HG03442 (cell line): ENCODE results near the gene BLOC1S3.

Experiments used
- ATAC-seq: cut with Tn5 transposase; IDR thresholded peaks from one replicate; pipeline ENCODE4 v1.9.1; 2021; ENCODE audit warnings: mild to moderate bottlenecking, moderate library complexity; ENCODE audit not compliant: unreplicated experiment

BLOC1S3 gene

DNA sequence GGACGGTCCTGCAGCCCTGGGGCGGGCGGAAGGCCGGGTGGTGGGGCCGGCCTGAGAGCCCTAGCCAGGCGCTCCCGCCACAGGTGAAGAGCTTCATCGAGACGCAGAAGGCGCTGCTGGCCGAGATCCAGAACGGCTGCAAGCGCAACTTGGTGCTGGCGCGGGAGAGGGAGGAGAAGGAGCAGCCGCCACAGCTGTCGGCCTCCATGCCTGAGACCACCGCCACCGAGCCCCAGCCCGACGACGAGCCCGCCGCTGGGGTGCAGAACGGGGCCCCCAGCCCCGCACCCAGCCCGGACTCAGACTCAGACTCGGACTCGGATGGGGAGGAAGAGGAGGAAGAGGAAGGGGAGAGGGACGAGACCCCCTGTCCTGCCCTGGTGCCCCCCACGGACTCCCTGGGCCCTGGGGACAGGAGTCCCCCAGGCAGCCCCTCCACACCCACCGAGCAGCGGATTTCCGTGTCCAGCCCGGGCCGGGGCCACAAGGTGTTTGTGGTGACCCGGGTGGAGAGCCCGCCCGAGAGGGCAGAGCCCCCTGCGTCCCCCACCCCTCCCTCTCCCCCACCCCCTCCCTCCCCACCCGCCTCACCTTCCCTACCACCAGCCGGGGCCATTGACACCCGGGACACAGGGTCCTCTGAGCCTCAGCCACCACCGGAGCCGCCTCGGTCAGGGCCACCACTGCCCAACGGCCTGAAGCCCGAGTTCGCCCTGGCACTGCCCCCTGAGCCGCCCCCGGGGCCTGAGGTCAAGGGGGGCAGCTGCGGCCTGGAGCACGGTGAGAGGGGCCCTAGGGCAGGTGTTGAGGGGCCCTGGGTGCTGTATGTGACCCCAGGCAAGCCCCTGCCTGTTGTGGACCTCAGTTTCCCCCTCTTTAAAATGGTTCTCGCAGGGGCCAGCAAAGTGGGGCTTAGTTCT lies 33.1 kb upstream of the BLOC1S3 start:
- ATAC-seq, result no peak

DNA sequence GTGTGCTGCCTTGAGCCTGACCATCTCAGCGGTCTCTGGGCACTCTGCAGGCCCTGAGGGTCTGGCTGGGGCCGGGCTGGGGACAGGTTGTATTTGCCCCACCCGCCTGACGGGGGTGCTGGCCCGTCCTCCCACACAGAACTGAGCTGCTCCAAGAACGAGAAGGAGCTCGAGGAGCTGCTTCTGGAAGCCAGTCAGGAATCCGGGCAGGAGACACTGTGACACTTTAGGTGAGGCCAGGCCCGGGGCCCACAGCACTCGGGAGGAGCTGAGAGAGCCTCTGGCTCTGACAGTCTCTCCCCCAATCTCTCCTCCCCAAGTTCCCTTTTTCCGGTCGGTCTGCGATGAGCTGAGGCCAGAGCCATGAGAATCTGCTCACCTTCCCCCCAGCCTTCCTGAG lies 32.3 kb upstream of the BLOC1S3 start:
- ATAC-seq, result no peak

DNA sequence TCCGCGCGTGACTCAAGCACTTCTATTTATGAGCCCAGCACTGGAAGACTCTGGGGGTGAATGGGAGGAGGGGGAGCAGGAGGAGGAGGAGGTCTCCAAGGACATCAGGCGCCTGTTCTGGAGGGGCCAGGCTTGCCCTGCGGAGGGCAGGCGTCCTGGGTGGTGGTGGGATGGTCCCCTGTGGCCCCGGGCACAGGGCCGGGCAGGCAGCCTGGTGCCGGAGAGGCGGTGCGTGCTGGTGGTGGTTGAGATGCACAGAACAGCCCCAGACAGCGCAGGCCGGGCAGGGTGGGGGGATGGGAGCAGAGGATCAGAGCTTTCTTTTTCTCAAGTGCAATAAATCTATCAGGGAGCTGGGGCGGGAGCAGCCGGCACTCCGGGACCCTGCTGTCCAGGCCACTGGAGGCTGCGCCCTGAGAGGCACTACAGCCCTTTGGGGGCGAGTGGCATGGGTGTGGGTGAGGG lies 31.8 kb upstream of the BLOC1S3 start:
- no peak for ATAC-seq

DNA sequence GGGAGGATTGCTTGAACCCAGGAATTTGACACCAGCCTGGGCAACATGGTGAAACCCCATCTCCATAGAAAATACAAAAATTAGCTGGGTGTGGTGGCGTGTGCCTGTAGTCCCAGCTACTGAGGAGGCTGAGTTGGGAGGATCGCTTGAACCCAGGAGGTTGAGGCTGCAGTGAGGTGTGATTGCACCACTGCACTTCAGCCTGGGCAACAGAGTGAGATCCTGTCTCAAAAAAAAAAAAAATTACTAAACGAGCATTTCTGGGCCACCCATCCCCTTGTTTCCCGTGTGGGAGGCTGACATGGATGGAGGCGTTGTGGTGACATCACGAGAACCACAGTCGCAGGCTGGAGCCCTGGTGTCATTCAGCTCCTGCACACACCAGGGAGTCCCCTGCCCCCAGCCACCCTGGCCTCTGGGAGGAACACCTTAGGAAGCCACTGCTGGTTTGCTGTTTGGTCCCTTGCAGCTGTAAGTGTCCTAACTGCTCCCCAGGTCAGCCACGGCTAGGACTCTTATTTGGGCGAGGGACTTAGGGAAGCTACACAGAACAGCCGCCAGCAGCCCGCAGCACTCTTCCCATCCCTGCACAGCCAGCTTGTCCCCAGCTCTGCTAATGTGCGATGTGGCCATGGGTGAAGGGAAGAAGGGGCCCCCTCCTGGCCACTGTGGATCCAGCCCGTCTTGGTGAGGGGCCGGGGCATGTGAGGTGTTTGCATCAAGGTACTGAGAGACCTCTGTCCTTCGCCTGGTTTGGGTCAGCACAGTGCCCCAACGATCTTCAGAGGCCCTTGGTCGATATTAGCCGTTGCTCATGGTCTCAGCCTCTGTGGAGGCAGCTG lies 30.5 kb upstream of the BLOC1S3 start:
- ATAC-seq, result no peak

DNA sequence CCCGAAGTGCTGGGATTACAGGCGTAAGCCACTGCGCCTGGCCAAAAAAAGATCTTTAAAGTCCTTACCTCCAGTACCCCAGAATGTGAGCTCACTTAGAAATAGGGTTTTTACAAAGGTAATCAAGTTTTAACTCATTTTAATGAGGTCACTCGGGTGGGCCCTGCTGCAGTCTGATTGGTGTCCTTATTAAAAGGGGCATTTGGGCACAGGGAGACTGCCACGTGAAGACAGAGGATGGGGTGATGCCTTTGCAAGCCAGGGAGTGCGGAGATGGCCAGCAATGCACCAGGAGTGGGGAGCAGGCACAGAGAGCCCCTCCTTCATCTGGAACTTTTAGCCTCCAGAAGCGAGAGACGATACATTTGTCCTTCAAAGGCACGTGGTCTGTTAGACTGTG lies 29.5 kb upstream of the BLOC1S3 start:
- ATAC-seq, result no peak

DNA sequence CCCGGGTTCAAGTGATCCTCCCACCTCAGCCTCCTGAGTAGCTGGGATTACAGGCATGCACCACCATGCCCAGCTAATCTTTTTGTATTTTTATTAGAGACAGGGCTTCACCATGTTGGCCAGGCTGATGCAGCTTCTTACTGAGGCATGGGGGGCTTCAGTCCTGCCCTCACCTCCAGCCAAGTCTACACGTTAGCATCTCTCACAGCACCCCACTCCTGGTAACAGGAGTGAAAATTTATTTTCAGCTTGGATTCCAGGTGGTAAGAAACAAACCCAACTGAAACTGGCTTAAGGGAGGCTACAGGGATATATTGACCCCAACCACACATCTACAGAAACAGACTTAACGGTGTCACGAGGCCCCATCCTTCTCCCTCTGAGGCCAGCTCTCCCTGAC lies 28.4 kb upstream of the BLOC1S3 start:
- no peak for ATAC-seq

DNA sequence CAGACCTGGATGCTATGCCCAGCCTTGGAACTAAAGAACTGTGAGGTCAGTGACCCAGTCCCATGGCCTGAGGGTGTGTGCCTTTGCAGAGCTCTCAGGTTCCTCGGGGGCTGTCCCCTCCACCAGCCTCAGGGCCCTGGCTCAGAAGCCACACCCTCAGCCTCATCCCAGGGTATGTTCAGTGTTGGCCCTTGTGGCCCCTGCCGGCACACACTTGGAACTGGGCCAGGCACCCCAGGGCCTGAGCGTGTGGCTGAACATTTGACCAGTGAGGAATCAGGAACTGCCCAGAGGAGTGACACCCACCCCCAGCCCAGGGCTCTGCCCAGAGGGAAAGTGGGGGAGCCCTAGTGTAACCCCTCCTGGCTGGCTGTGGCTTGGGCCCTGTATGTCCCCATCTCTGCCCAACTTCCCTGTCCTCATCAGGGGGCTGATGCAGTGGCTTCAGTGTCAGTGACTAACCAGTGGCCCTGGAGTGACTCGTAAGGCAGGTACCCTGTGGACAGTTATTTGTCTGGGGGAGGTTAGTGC lies 27.8 kb upstream of the BLOC1S3 start:
- no peak for ATAC-seq

DNA sequence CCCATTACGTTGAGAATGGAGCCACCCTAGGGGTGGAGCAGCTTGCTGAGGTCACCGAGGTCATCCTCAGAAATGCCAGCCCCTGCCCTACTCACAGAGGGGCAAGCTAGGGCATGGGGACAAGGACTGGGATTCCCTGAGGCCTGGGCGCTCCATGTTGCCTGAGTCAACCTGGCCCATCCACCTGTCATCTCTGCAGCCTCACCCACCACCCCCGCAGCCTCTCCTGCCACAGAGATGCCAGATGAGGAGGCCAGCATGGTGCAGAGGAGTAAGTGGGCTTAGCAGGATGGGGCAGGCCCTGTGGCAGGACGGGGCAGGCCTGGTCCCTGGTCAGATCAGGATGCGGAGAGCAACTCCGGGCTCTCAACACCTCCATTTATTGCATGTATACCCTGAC lies 27.3 kb upstream of the BLOC1S3 start:
- ATAC-seq, result no peak

DNA sequence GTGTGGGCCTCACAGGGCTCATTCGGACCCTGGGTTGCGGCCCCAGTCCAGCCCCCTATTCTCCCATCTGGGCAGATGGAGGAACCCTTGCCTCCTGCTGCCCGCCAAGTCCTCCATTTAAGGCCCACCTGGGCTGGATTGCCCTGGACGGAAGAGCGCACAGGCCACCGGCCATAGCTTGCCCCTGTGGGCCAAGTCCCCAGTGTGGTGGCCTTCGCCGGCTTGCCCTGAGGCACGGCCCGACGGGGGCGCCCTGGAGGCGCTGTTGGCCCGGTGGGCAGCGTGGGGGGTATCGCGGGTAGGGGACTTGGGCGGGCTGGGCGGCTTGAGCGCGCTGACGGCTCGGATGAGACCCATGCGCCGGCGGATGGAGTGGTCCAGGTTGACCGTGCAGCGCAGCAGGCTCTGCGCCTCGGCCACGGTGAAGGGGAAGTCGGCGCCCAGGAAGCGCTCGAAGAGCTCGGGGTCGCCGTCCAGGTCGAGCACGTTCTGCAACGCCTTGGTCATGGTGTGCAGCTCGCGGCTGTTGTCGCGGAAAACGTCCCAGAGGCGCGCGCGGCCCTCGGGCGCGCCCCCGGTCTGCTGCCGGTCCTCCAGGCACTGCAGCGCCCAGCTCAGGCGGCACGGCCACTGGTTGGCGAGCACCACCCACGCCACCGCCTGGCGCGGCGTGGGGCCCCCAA lies 26.6 kb upstream of the BLOC1S3 start:
- no peak for ATAC-seq

DNA sequence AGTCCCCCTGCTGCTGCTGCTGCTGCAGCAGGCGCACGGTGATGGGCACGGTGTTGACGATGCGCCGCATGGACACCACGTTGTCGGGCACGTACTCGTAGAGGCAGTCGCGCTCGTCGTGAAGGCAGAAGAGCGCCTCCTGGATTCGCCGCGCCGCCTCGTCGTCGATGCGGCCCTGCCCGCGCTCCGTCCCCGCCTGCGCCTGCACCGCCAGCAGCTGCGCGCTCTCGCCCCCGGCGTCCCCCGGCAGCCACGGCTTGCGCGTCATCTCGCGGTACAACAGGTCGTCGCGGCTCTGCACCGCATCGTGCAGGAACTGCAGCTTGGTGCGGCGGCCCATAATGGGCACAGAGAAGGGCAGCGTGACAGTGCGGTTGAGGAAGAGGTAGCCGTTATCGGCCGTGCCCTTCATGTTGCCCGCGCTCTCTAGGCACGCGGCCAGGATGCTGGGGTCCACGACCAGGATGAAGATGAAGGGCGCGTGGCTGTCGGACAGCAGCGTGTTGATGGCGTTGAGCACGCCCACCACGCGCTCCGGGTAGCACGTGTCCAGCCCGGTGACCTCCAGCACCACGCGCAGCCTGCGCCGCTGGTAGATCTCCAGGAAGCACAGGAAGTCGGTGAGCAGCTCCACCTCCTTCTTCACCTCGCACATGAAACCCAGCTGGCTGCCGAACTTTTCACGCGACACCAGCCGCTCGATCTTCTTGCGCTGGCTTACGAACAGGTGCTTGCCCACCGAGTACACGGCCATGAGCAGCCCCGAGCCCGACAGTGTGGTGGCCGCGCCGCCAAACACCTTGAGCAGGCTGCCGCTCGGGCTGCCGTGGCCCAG lies 25.9 kb upstream of the BLOC1S3 start:
- ATAC-seq, result no peak

DNA sequence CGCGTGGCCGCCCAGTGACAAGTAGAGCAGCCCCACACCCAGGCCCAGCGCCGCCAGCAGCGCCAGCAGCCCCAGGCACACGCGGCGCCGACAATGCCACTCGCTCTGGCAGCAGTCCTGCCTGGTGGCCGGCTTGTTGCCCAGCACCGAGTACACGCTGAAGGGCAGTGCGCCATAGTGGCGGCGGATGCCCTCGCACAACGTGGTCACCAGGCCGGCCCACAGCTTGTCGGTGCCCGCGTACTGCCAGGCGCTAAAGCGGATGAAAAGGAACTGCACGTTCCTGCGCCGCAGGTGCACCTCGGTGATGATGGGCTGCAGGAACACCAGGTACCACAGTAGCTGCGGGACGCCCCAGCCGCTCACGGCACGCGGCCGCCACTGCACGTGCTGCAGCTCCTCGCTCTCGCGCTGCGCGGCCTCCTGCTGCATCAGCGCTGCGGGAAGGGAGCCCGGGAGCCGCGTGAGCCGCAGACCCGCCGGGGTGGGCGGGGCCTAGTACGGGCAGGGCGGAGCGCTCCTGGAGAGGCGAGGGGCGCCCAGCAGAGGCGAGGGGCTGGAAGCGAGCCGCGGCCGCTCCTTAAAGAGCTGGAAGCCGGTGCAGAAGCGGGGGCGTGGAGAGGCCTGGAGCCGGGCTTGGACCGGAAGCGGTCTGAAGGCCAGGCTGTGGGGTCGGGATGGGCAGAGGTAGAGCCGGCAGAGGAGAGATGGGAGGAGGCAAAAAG lies 25.1 kb upstream of the BLOC1S3 start:
- ATAC-seq, result no peak

DNA sequence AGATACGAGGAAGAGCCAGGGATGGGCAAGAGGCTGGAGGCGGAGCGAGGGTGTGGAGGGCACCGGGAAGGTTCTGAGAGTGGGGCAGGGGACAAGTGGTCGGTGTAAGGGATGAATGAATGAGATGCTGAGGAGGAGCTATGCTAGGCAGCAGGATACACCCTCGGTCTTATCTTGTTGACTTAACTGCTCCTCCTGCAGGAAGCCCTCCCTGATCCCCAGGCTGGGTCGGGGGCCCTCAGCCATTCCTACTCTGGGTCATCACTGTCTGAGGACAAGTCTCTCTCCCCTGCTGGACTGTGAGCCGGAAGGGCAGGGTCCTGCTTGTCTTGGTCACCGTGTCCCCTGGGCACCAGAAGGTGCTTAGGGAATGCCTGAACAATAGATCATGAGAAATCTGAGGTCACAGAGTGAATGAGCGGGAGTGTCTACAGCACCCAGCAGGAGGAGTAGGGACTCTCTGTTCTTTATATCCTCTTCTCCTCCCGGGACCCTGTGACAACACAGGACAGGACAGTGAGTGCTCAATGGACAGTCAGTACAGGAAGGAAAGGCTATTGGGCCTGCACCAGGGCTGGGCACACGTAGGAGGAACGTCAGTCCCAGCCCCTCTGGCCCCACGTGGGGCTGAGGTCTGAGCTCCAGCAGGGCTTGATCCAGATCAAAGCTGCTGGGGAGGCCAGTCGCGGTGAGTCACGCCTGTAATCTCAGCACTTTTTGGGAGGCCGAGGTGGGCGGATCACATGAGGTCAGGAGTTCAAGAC lies 24.3 kb upstream of the BLOC1S3 start:
- ATAC-seq, result no peak

DNA sequence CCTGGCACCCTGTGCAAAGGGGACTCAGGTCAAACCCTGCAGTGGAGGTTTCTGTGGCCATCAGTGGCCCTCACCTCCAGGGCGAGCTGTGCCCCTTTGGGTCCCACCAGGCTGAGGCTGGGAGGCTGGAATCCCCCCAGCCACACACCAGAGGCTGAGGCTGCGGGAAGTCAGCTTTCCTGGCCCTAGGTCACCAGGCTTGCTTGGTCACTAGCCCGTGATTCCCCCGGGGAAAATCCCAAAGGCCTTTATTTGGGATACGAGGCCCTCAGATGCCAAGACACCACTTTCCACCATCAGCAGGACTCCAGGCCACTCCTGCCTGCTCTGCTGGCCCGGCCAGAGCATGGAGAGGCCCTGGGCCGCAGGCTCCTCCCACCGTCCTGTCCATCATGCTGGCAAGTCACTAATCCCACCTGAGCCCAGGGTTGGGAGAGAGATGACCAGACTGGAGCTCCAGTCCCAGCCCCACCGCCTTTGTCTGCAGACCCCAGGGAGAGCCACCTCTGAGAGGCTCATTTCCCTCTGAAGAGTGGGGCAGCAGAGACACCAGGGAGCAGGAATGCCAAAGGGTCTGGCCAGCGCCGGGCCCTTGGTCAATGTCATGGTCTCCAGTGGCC lies 22.5 kb upstream of the BLOC1S3 start:
- ATAC-seq, result no peak

DNA sequence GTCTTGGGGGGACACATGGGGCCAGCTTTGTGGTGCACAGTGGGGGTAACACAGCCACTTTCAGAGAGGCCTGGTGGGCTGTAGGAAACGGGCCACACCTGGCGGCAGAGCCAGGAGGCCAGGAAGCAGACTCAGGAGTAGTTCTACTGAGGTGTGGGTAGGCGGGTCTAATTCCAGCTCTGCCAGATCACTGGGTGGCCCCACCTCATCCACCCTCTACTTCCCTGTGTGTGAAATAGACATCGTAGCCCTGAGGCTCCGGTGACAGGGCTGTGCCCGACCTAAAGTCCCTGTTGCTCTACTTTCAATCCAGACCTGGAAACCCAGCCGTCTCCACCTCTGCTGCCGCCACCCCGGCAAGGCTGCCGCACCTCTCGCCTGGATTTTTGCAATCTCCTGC lies 21.8 kb upstream of the BLOC1S3 start:
- no peak for ATAC-seq

DNA sequence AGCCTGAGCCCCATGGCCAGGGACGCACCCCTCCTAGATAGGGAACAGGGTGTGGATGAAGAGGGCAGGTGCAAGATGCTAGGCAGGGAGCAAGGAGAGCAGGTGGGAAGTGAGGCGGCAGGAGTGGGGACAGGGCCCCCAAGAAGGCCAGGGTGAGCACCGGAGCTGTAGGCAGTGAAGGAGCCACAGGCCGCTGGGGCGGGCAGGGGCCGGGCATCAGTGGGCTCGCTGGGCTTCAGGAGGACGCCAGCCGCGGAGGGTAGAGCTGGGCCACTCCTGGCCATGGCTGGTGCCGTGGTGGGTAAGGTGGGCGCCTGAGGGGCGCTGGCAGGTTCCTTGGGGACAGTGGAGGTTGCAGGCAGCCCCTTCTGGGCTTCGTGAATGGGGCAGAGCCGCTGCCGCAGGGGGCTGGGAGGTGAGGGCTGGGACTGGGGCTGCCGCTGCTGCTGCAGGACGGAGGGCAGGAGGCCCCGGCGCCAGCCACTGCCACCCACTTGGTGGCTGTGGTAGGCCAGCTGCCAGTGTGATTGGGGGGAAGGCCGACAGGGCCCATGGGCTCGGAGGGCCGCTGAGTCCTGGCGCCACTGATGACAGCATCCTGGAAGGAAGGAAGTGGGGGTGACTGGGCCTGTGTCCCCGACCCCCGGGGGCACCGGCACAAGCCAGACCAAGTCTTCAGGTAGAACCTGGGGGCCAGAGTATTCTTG lies 19.9 kb upstream of the BLOC1S3 start:
- no peak for ATAC-seq

DNA sequence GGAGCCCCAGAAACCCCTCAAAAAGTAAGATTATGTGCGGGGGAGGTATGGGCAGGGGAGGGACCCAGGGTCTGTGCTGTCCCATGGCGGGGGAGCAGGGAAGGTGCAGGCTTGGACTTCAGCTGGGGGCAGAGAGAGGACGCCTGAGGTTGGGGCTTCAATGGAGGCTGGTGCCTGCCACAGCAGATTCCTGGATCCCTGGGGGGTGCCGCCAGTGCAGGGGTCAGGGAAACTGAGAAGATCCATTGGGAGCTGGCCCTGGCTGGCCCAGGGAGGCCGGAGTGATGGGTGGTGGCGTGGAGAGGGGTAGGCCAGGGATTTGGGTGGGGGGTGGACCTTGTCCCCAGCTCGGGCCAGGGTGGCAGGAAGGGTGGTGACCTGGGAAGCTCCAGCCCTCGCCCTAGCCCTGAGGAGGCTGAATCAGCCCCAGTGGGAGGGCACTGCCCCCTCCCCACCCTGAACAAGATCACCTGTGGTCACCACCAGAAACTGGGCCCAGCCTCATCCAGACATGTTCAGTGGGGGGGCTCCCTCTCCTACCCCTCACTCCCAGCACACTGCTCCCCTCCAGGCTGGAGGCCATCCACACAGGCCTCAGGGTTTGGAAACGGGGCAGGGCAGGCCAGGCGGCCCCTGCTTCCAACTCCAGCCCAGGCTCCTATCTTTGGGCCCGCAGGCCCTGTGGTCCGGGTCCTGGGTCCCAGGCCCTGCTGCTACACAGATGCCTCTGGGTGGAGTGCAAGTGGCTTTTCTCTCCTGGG lies 19.2 kb upstream of the BLOC1S3 start:
- no peak for ATAC-seq

DNA sequence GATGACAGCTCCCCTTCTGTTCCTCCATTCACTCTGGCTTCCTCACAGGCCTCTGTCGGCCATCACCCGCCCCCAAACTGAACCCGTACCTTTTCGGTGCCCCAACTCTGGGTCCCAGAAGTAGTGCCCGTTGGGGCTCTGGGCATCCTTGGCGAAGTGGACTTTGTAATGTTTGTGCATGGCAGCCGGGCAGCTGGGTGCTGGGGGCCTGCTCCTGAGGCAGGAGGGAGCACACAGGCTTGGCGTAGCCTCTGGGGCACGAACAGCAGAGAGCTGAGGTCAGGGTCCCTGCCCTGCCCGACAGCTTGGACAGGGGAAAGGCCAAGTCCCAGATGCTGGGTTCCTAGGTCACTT lies 18.6 kb upstream of the BLOC1S3 start:
- ATAC-seq, result no peak
